Right atrium auricular region (tissue), 2 donors: ENCODE measurements around the gene SMIM10L2A. TPM values are rescaled to one million over a fixed set of nuclear protein-coding genes. Genes with fewer than 3 reads are reported as not detected.

ENCODE experiments used
- DNase-seq: peaks from one replicate; pipeline ENCODE4 v3.0.0-alpha.2; 2019; ENCODE audit warnings: low spot score
- H3K27ac ChIP-seq, 2 donors: fragments of 200-600 bp; sonication (generic); 1 replicate in 1 of 2; 2 replicates in 1 of 2; pipeline ENCODE4 v1.5.1; 2016 to 2019
- H3K27me3 ChIP-seq, 2 donors: fragments of 200-600 bp; sonication (generic); one replicate each; pipeline versions ENCODE4 v1.5.1 to v1.6.0; 2017 to 2019
- H3K36me3 ChIP-seq: fragments of 200-600 bp; sonication (generic); one replicate; pipeline ENCODE4 v1.5.1; 2016
- H3K4me1 ChIP-seq, 2 donors: fragments of 200-600 bp; sonication (generic); one replicate each; pipeline versions ENCODE4 v1.5.1 to v1.6.0; 2017 to 2019
- H3K4me3 ChIP-seq, 2 donors: fragments of 200-600 bp; sonication (generic); 1 replicate in 1 of 2; 2 replicates in 1 of 2; pipeline ENCODE4 v1.5.1; 2017 to 2019; ENCODE audit warnings: mild to moderate bottlenecking in 1 of 2, moderate library complexity in 1 of 2
- H3K9me3 ChIP-seq, 2 donors: fragments of 200-600 bp; sonication (generic); one replicate each; pipeline ENCODE4 v1.5.1; 2019
- CTCF ChIP-seq, 2 donors: fragments of 200-600 bp; sonication (generic); IDR thresholded peaks; one replicate each; pipeline ENCODE4 v1.5.1; 2019; ENCODE audit warnings: antibody characterized with exemption in 2 of 2
- total RNA-seq, 2 donors: library from RNA; depleted of rRNA; stranded (reverse); fragments of >200 nt; gene quantifications; one replicate each; pipeline ENCODE4 v1.1.0, GENCODE V29; 2016

SMIM10L2A gene
- 1 to 10 TPM; 2.7 to 6.3 TPM for total RNA-seq

- no peak for TF ChIP-seq CTCF (IDR thresholded peaks at IDR 0.05)
- DNase-seq: no peak
- Histone ChIP-seq H3K4me1 (no peaks in the 10 kb centered on the region), H3K27me3 (no peaks in the 10 kb centered on the region), H3K9me3 (no peaks in the 10 kb centered on the region), H3K4me3 (peak within 1 kb of the TSS; percentile 33 to 60), H3K27ac (peak within 1 kb of the TSS; percentile 7), H3K36me3 (no peaks in the 10 kb centered on the region)
Observed at GRCh38 chrX:135421932-135422809, at the start of gene SMIM10L2A. TSS of gene SMIM10L2A (plus strand) at chrX:135421944. CDS start at chrX:135422132, 188 bp downstream.

- no peaks in the 10 kb centered on the region for H3K9me3 ChIP-seq
- TF ChIP-seq CTCF (IDR thresholded peaks at IDR 0.05): no peak
- no peaks in the 10 kb centered on the region for H3K36me3 ChIP-seq
- H3K4me1 ChIP-seq: no peaks in the 10 kb centered on the region
- DNase-seq: no peak
- H3K27ac ChIP-seq: no peak overlapping the region
- H3K4me3 ChIP-seq: no peak overlapping the region
- H3K27me3 ChIP-seq: no peaks in the 10 kb centered on the region
Observed at GRCh38 chrX:135373357-135373756, 48.4 kb upstream of the SMIM10L2A start.

- DNase-seq: no peak
- TF ChIP-seq CTCF (IDR thresholded peaks at IDR 0.05): no peak
- H3K4me1 ChIP-seq: no peaks in the 10 kb centered on the region
- H3K4me3 ChIP-seq: no peak overlapping the region
- no peaks in the 10 kb centered on the region for H3K27me3 ChIP-seq
- no peaks in the 10 kb centered on the region for H3K9me3 ChIP-seq
- no peaks in the 10 kb centered on the region for H3K36me3 ChIP-seq
- H3K27ac ChIP-seq: no peak overlapping the region
Observed at GRCh38 chrX:135382260-135382659, 39.5 kb upstream of the SMIM10L2A start.

- no peak for DNase-seq
- no peak overlapping the region for H3K27ac ChIP-seq
- no peaks in the 10 kb centered on the region for H3K9me3 ChIP-seq
- no peak overlapping the region for H3K4me3 ChIP-seq
- TF ChIP-seq CTCF (IDR thresholded peaks at IDR 0.05): no peak
- no peaks in the 10 kb centered on the region for H3K27me3 ChIP-seq
- H3K4me1 ChIP-seq: no peaks in the 10 kb centered on the region
- H3K36me3 ChIP-seq: no peaks in the 10 kb centered on the region
Observed at GRCh38 chrX:135383249-135383648, 38.5 kb upstream of the SMIM10L2A start.

GRCh38 chrX:135384161-135384836 is 37.4 kb upstream of the SMIM10L2A start:
- no peak for DNase-seq
- no peak overlapping the region for H3K27ac ChIP-seq
- no peak overlapping the region for H3K4me3 ChIP-seq
- no peak for TF ChIP-seq CTCF (IDR thresholded peaks at IDR 0.05)
- no peaks in the 10 kb centered on the region for H3K36me3 ChIP-seq
- no peaks in the 10 kb centered on the region for H3K27me3 ChIP-seq
- H3K4me1 ChIP-seq: no peaks in the 10 kb centered on the region
- H3K9me3 ChIP-seq: no peaks in the 10 kb centered on the region
